Hair follicle dermal papilla cell (primary cell): ENCODE measurements around the gene CPEB2. TPM values are rescaled to one million over a fixed set of nuclear protein-coding genes. Genes with fewer than 3 reads are reported as not detected.

Source experiments
- total RNA-seq: library from RNA; depleted of rRNA; stranded (reverse); fragments of >200 nt; gene quantifications from 2 replicates; pipeline ENCODE4 v1.2.3, GENCODE V29; 2012

Gene CPEB2
- total RNA-seq = 16.2 and 18.0 TPM in 2 replicates

DNA sequence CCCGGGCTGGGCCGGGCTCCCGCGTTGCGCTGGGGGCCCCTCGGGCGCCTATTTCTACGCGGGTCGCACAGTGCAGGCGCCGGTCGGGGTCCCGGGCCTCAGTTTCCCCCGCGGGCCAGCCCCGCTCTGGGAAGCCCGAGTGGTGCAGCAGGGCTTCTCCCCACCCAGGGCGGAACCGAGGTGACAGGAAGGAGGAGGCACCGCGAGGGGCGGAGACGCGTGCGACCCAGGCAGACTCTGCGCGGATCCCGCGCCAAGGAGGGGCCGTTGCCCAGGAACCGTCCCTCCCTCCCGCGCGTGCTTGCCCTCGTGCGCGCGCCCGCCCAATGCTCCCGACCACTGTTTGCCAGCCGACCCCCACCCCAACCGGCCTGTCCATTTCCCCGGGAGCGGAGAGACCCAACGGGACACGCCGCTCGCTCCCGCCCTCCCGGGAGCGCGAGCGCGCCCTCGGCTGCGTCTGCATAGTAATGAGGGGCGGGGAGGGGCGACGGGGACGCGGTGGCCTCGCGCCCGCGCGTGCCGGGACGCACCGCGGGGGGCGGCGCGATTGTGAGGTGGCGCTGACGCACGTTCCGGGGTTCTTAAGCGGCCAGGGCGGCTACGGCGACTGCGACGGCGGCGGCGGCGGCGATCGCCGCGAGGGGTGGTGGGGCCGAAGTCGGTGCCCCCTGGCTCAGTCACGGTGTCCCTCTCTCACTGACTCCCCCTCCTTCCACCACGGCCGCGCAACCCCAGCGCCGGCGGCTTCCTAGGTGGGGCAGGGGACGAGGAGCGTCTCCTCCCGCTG is at the start of gene CPEB2:
Gene CPEB2, plus strand, starts transcription at position 613 of the 790 bp plus-strand sequence. CDS start 193 bp downstream, outside the sequence.

